Measurements from ENCODE around the gene PIP5K1B.
A peak's percentile ranks its signal among the peaks of the same experiment; 100 is the strongest.

PIP5K1B gene

GRCh38 chr9:68999393-69000105 is 294.5 kb downstream of the PIP5K1B start:
- peak; percentile 92 for DNase-seq

DNA sequence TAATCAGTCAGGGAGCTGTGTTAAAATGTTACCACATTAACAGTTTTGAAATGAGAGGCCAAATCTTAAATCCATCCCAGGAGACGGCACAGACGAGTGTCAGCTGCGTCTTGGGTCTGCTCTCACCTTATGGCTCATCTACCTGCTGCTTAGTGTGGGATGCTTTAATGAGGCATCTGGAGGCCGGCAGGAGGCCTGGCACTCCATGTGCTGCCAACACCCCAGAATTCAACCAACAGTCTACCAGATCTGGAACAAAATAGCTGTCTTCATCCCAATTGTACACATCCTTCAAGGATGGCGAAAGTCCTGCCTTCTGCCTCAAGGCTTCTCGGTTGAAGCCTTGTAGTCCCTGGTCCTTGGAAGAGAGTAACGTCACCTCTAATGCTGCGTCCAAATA is 296.9 kb downstream of the PIP5K1B start:
- no peak for DNase-seq

- no peak for DNase-seq
These were observed 298.0 kb downstream of the PIP5K1B start for GRCh38 chr9:69003051-69003450.

GRCh38 chr9:69004836-69005235 is 299.8 kb downstream of the PIP5K1B start:
- peak; percentile 52 for DNase-seq

- no peak for DNase-seq
These were observed 304.7 kb downstream of the PIP5K1B start for GRCh38 chr9:69009708-69010107.

DNA sequence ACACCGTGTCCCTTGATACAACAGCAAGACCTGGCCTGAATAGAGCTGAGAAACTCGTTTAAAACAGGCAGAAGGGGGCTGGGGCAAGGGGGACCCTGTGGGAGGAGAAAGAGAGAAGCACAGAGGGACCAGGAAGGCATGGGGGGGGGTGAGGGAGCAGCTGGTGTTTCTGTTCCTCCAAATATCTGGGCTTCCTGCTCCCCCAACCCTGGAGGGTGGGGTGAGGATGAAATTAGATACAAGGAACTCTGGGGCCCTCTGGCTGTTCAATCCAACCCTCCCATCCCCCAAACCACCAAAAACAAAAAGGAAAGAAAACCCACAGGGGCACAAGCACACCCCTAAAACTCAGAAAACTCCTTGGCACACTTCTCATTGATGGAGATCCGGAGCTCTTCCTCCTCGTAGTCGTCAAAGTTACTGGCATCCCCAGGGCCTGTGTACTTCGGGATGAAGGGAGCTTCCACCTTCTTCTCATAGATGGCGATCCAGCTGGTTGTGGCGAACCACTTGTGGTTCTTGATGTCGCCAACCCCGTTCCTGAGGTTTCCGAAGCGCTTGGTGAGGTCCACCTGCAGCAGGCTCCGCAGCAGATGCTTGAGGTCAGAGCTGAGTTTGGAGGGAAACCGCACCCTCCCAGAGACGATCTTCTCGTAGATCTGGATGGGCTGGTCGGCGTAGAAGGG is 307.8 kb downstream of the PIP5K1B start:
- no peak for DNase-seq

- no peak for DNase-seq
These were observed 308.3 kb downstream of the PIP5K1B start for GRCh38 chr9:69013382-69013727.

DNA sequence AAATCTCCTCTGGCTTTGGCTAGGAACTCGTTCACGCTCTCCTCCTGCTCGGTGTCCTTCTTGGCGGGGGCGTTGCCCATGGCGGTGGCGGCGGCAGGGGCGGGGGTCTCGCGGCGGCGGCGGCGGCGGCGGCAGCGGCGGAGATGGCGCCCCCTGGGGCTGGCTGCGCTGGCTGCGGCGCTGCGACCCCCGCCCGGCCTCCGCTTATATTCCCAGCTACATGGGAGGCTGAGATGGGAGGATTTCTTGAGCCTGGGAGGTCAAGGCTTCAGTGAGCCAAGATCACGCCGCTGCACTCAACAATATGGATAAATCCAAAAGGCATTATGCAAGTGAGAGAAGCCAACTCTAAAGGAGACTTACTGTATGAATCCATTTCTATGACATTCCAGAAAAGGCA is 309.0 kb downstream of the PIP5K1B start, which contains the start of gene PRKACG:
Gene PRKACG, minus strand, starts transcription at position 101 of the 400 bp plus-strand sequence. Its CDS starts 21 bp downstream, at position 80.
- no peak for DNase-seq

DNA sequence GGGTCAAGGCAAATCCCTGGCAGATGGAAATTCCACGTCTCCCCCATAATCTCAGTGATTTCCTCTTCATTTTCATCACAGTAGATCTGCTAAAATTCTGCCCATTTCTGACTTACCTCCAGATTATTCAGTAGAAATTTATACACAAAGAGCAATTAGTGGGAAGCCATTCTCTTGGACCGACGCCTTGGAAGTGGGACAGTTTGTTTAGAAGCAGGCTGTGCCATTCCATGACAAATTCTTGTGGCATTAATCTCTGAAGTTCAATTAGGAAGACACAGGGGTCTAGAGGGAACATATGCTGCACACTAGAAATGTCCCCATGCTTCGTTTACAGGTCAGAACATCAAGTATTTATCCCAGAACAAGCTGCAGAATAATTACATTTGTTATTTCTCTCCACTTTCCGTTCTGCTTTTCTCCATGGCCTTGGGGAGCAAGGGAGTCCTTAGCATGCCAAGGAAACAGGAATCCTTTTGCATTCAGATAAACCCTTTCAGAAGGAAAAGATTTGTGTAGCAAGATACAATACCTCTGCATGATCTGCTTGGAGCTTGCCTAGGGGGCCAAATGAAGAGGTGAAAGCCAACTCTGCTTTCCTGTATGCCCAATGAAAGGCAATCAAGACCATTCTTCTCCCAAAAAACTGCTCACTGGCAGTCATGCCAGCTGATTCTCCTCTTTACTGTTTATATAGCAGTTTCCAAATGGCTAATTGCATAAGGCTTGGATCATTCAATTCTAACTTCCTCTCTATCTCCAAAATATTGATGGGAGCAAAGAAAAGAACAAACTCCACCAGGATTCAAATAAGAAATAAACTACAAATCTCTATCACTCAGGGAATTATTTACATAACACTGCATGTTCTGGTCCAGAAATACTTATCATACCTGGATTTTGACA is 311.4 kb downstream of the PIP5K1B start:
- DNase-seq = peak; percentile 42

GRCh38 chr9:69018737-69019136 is 313.7 kb downstream of the PIP5K1B start:
- DNase-seq = no peak

DNA sequence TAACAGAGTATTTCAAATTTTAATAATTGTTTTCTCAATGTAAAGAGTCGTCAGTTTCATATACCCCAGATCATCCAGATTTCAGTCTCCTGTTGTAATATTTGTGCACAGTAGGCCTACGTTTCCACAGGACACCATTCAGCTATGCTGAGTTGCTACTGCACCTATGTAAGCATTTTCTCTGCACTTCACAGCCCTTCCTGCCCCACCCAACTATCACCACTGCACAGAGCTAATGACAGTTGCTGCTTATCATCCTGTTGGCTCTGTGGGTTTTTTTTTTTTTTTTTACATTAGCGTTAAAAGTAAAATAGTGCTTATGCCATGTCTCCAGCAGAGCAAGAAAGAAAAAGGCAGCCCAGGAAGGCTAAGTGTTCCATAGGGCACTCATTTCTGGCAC is 314.8 kb downstream of the PIP5K1B start:
- DNase-seq = no peak

DNA sequence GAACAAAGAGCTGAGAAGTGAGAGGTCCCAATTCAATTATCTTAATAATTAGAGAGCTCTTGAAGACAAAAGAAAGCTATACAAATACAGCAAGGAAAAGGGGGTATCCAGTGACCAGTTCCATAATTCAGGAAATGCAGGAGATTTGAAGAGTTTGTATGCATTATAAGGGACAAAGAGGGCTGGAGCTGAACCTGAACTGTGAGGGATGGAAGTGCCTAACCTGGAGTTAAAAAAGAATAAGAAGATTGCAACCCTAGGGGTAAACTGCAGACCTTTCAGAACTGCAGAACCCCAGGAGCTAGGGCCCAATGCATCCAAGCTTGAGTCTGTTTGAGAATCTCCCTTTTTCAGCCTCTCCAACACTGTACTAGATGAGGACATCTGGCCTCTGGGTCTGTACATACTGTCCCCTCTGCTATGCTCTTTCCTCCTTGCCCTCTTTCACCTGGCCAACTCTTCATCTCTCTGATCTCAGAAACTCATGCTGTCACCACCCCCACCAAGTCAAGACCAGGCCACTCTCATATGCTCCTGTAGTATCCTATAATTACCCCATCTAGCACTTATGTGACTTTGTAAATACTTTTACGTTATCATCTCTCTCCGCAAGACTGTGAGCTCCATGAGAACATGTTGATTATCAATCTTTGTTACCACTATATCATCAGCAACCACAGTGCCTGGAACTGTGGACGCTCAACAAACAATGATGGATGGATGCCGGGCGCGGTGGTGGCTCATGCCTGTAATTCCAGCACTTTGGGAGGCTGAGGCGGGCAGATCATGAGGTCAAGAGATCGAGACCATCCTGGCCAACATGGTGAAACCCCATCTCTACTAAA is 315.5 kb downstream of the PIP5K1B start:
- no peak for DNase-seq

DNA sequence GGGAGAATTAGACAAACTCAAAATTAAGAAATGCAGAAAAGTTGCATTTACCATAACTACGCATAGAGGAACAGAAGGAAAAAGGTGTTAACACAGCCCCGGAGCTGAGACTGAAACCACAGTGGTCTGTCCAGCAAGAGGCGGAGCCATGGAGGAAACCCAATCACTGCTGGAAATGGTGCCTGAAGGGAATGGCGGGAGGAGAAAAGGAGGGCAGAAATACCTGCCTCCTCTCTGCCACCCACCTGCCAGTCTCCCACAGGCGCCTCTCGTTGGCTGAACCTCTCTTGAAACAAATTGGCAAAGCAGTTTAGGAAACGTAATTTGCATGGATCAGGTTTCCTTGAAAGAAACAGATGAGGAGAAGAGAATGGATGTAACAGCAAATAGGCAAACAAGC is 318.6 kb downstream of the PIP5K1B start:
- DNase-seq = no peak

GRCh38 chr9:69027355-69028097 is 322.5 kb downstream of the PIP5K1B start:
- peak; percentile 88 for DNase-seq

DNA sequence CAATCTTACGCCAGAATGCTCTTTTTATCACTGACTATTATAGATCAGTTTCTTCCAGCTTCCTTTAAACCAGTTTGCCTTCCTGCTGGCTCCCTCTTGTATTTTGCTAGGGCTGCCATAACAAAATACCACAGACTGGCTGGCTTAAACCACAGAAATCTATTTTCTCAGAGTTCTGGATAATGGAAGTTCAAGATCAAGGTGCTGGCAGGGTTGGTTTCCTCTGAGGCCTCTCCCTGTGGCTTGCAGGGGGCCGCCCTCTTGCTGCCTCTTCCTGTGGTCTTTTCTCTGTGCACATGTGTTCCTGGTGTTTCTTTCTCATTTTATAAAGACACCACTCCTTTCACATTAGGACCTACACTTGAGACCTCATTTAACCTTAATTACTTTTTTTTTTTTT is 323.7 kb downstream of the PIP5K1B start:
- no peak for DNase-seq

DNA sequence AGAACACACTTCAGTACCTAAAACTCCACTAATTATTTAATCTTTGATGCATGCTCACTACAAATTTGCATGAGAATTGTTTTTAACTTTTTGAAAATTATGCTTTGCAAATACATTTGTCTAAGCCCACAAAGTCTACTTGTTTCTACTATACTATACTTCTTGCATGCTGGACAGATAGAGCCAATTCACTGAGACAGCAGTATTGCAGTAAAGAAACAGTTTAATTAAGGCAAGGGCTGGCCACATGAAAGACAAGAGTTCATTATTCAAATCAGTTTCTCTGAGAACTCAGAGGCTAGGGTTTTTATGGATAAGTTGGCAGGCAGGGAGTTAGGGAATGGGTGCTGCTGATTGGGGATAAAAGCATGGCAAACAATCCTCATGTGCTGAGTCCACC is 324.5 kb downstream of the PIP5K1B start:
- no peak for DNase-seq

- DNase-seq = no peak
These were observed 326.0 kb downstream of the PIP5K1B start for GRCh38 chr9:69030851-69031645.

DNA sequence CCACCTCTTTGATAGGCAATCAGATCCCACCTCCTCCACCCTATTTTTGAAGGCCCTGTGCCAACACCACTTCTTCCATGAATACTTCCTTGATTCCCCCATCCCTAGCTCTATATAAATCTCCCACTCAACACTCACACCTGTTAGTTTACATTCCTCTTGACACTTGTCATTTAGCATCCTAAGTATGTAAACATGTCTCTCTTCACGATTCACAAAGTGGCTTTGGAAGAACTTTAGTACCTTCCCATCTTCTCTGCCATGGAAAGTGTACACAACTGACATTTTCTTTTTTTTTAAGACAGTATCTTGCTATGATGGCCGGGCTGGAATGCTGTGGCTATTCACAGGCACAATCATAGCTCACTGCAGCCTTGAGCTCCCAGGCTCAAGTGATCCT is 329.0 kb downstream of the PIP5K1B start:
- no peak for DNase-seq

- DNase-seq = peak; percentile 92
These were observed 330.6 kb downstream of the PIP5K1B start, which contains the start of gene FXN for GRCh38 chr9:69035438-69036308. Gene FXN, plus strand, starts transcription at chr9:69035752. Its CDS starts 31 bp downstream, at chr9:69035783.

- no peak for DNase-seq
These were observed 331.3 kb downstream of the PIP5K1B start for GRCh38 chr9:69036309-69036708.

All from eye (tissue), 1 donor.